ENCODE data around the gene GPR89A.
"Not testable (repeated sequence)": the region's sequence is repeated elsewhere in the genome, so short reads cannot be mapped to it uniquely, and the experiment has no call there.

GPR89A gene

GRCh38 chr1:145607833-145608733 lies at the start of gene GPR89A:
Gene GPR89A (plus strand): TSS chr1:145607988. CDS start chr1:145608134, 146 bp downstream.
- peak; percentile 90 to 94 for DNase-seq (ENCODE audit: low read depth in 1 of 2, low spot score in 1 of 2)

GRCh38 chr1:145586820-145587219 lies 21.0 kb upstream of the GPR89A start:
- DNase-seq (ENCODE audit: low read depth in 1 of 2, low spot score in 1 of 2), result not testable (repeated sequence)

- peak; percentile 2 to 6 for DNase-seq (ENCODE audit: low read depth in 1 of 2, low spot score in 1 of 2)
Observed at GRCh38 chr1:145590806-145591205, 17.0 kb upstream of the GPR89A start.

- DNase-seq (ENCODE audit: low read depth in 1 of 2, low spot score in 1 of 2), result not testable (repeated sequence)
Observed at GRCh38 chr1:145592347-145592746, 15.4 kb upstream of the GPR89A start.

- not testable (repeated sequence) for DNase-seq (ENCODE audit: low read depth in 1 of 2, low spot score in 1 of 2)
Observed at GRCh38 chr1:145595421-145595820, 12.4 kb upstream of the GPR89A start.

GRCh38 chr1:145596236-145596635 lies 11.6 kb upstream of the GPR89A start:
- not testable (repeated sequence) for DNase-seq (ENCODE audit: low read depth in 1 of 2, low spot score in 1 of 2)

GRCh38 chr1:145599426-145599825 lies 8.4 kb upstream of the GPR89A start:
- not testable (repeated sequence) for DNase-seq (ENCODE audit: low read depth in 1 of 2, low spot score in 1 of 2)

- DNase-seq (ENCODE audit: low read depth in 1 of 2, low spot score in 1 of 2), result no peak
Observed at GRCh38 chr1:145601593-145601992, 6.2 kb upstream of the GPR89A start.

- DNase-seq (ENCODE audit: low read depth in 1 of 2, low spot score in 1 of 2), result not testable (repeated sequence)
Observed at GRCh38 chr1:145606840-145607239, 948 bp upstream of the GPR89A start.

GRCh38 chr1:145607289-145607688 lies 499 bp upstream of the GPR89A start:
- DNase-seq (ENCODE audit: low read depth in 1 of 2, low spot score in 1 of 2), result not testable (repeated sequence)

- not testable (repeated sequence) for DNase-seq (ENCODE audit: low read depth in 1 of 2, low spot score in 1 of 2)
Observed at GRCh38 chr1:145610744-145611143, 3.0 kb downstream of the GPR89A start.

- DNase-seq (ENCODE audit: low read depth in 1 of 2, low spot score in 1 of 2), result not testable (repeated sequence)
Observed at GRCh38 chr1:145620073-145620472, 12.3 kb downstream of the GPR89A start.

- DNase-seq (ENCODE audit: low read depth in 1 of 2, low spot score in 1 of 2), result not testable (repeated sequence)
Observed at GRCh38 chr1:145622177-145622576, 14.4 kb downstream of the GPR89A start.

GRCh38 chr1:145636237-145636636 lies 28.4 kb downstream of the GPR89A start:
- DNase-seq (ENCODE audit: low read depth in 1 of 2, low spot score in 1 of 2), result not testable (repeated sequence)

GRCh38 chr1:145641886-145642285 lies 34.1 kb downstream of the GPR89A start:
- DNase-seq (ENCODE audit: low read depth in 1 of 2, low spot score in 1 of 2), result not testable (repeated sequence)

GRCh38 chr1:145643990-145644389 lies 36.2 kb downstream of the GPR89A start:
- DNase-seq (ENCODE audit: low read depth in 1 of 2, low spot score in 1 of 2), result not testable (repeated sequence)

GRCh38 chr1:145656245-145656943 lies 48.6 kb downstream of the GPR89A start:
- DNase-seq (ENCODE audit: low read depth in 1 of 2, low spot score in 1 of 2), result not testable (repeated sequence)

- DNase-seq (ENCODE audit: low read depth in 1 of 2, low spot score in 1 of 2), result not testable (repeated sequence)
Observed at GRCh38 chr1:145662502-145662901, 54.7 kb downstream of the GPR89A start.

GRCh38 chr1:145665015-145665414 lies 57.2 kb downstream of the GPR89A start:
- DNase-seq (ENCODE audit: low read depth in 1 of 2, low spot score in 1 of 2), result not testable (repeated sequence)

GRCh38 chr1:145670995-145671745 lies 63.4 kb downstream of the GPR89A start:
- not testable (repeated sequence) for DNase-seq (ENCODE audit: low read depth in 1 of 2, low spot score in 1 of 2)

- not testable (repeated sequence) for DNase-seq (ENCODE audit: low read depth in 1 of 2, low spot score in 1 of 2)
Observed at GRCh38 chr1:145673217-145673616, 65.4 kb downstream of the GPR89A start.

Data from activated T-helper 1 cell treated with anti-CD3 and anti-CD28 coated beads, Interleukin-2, amount 50 U/mL, for 16 hours (primary cell).